Transverse colon (tissue), 4 donors: ENCODE data around the gene EFCAB9. TPM values are rescaled to one million over a fixed set of nuclear protein-coding genes. Genes with fewer than 3 reads are reported as not detected.

ENCODE experiments used
- DNase-seq: peaks from one replicate; pipeline ENCODE4 v3.0.0-alpha.2; 2019
- H3K27ac ChIP-seq, 4 donors: fragments of 200-600 bp; sonication (generic); 2 replicates each; pipeline ENCODE4 v1.5.1; 2016 to 2018; ENCODE audit warnings: inconsistent platforms in 4 of 4
- H3K27me3 ChIP-seq: fragments of 200-600 bp; sonication (generic); 2 replicates; pipeline ENCODE4 v1.5.1; 2017; ENCODE audit warnings: inconsistent platforms
- H3K36me3 ChIP-seq, 4 donors: fragments of 200-600 bp; sonication (generic); 2 replicates each; pipeline ENCODE4 v1.5.1; 2017 to 2019; ENCODE audit warnings: inconsistent platforms in 4 of 4
- H3K4me1 ChIP-seq, 4 donors: fragments of 200-600 bp; sonication (generic); 2 replicates each; pipeline ENCODE4 v1.5.1; 2017 to 2020; ENCODE audit warnings: inconsistent platforms in 4 of 4
- H3K4me3 ChIP-seq, 4 donors: fragments of 200-600 bp; sonication (generic); 1 replicate in 1 of 4; 2 replicates in 3 of 4; pipeline versions ENCODE4 v1.5.1 to v1.6.1; 2017 to 2019; ENCODE audit warnings: inconsistent platforms in 4 of 4
- H3K9me3 ChIP-seq, 2 donors: fragments of 200-600 bp; sonication (generic); 2 replicates each; pipeline ENCODE4 v1.5.1; 2017 to 2019; ENCODE audit warnings: inconsistent platforms in 2 of 2
- CTCF ChIP-seq, 5 experiments: fragments of 200-600 bp in 3 of 5; fragments of 450-650 bp in 2 of 5; sonication (generic) in 3 of 5; IDR thresholded peaks; 1 replicate in 2 of 5; 2 replicates in 3 of 5; pipeline ENCODE4 v1.5.1; 2016 to 2017; ENCODE audit warnings: antibody characterized with exemption in 5 of 5, inconsistent platforms in 3 of 5, mild to moderate bottlenecking in 2 of 5, moderate library complexity in 1 of 5
- EP300 ChIP-seq: sonication (generic); formaldehyde crosslinking; IDR thresholded peaks from one replicate; pipeline ENCODE4 v1.6.1; 2017; ENCODE audit warnings: antibody characterized with exemption, low read depth
- POLR2A ChIP-seq: fragments of 450-650 bp; IDR thresholded peaks from one replicate; pipeline ENCODE4 v1.6.1; 2016; ENCODE audit warnings: antibody characterized with exemption, mild to moderate bottlenecking, moderate library complexity
- POLR2AphosphoS5 ChIP-seq, 3 donors: sonication (generic); formaldehyde crosslinking; IDR thresholded peaks; one replicate each; pipeline ENCODE4 v1.6.1; 2016; ENCODE audit warnings: antibody characterized with exemption in 3 of 3
- WGBS, 2 donors: methylation state at CpG; one replicate each; pipeline ENCODE4 v1.1.5; 2018; ENCODE audit warnings: low coverage in 1 of 2; 5-methylcytosine and 5-hydroxymethylcytosine counted together
- in situ Hi-C, 4 donors: fragments of 200-750 bp; cut with MboI; loops; one replicate each; pipeline versions ENCODE4 v1.15.0 to v1.15.1; 2017; ENCODE audit warnings: low sequenced_read_pairs in 3 of 4, low pct_ligation_motif_present in 1 of 4, low pct_unique_long_range_greater_than_20kb in 1 of 4
- intact Hi-C: fragments of 100-400 bp; cut with DNase I; formaldehyde crosslinking; loops from one replicate; pipeline ENCODE4 v1.15.1; 2023; ENCODE audit warnings: low total_unique reads
- total RNA-seq, 4 donors: library from RNA; depleted of rRNA; stranded (reverse); fragments of >200 nt; gene quantifications; one replicate each; pipeline ENCODE4 v1.1.0, GENCODE V29; 2016

Gene EFCAB9
- not detected for total RNA-seq

- H3K27ac ChIP-seq: no peak within 1 kb of the TSS
- no peaks in the 10 kb centered on the region for H3K27me3 ChIP-seq
- no peaks in the 10 kb centered on the region for H3K9me3 ChIP-seq
- 68 to 70% methylated on average over 4 to 6 of the region's 6 CpGs for WGBS, 2 donors
- no peak for TF ChIP-seq CTCF (IDR thresholded peaks at IDR 0.05)
- TF ChIP-seq EP300: no peak
- no peak for TF ChIP-seq POLR2AphosphoS5 (IDR thresholded peaks at IDR 0.05)
- DNase-seq: no peak
- intact Hi-C loops (no loop called here), in situ Hi-C loops (loop anchor here in 1 of 4 donors (10.0 kb wide), 1 partner anchor 91 kb away; the partner anchor contains the start of gene UBTD2)
- H3K4me1 ChIP-seq: peaks cover 0 to under 1% (median 0%) of the 10 kb centered on the region in 4 donors
- no peaks in the 10 kb centered on the region for H3K36me3 ChIP-seq
- no peak within 1 kb of the TSS for H3K4me3 ChIP-seq
Measured at GRCh38 chr5:172193872-172194271, at the start of gene EFCAB9. Gene EFCAB9 (plus strand): TSS chr5:172194172. CDS start chr5:172194173, 1 bp downstream.

- no peaks in the 10 kb centered on the region for H3K27me3 ChIP-seq
- 64% methylated on average over 10 of the region's 10 CpGs; no CpG with 5 or more reads in 1 of the 2 donors for WGBS, 2 donors
- no peak overlapping the region for H3K4me3 ChIP-seq
- peaks cover 0 to 34% (median 21%) of the 10 kb centered on the region in 4 donors for H3K4me1 ChIP-seq
- no peaks in the 10 kb centered on the region for H3K9me3 ChIP-seq
- H3K27ac ChIP-seq: peak overlapping the region; percentile 16 to 65 (median 51)
- no peaks in the 10 kb centered on the region for H3K36me3 ChIP-seq
- intact Hi-C loops (no loop called here), in situ Hi-C loops (no loop called here)
- no peak for TF ChIP-seq POLR2AphosphoS5 (IDR thresholded peaks at IDR 0.05)
- no peak for TF ChIP-seq POLR2A
- TF ChIP-seq EP300: no peak
- TF ChIP-seq CTCF (IDR thresholded peaks at IDR 0.05): no peak
- DNase-seq: peak; percentile 22
Measured at GRCh38 chr5:172144291-172144815, 49.6 kb upstream of the EFCAB9 start.

GRCh38 chr5:172144931-172145869, 48.8 kb upstream of the EFCAB9 start:
- Histone ChIP-seq H3K36me3 (no peaks in the 10 kb centered on the region), H3K27me3 (no peaks in the 10 kb centered on the region), H3K9me3 (no peaks in the 10 kb centered on the region), H3K27ac (peak overlapping the region; percentile 16 to 65 (median 51)), H3K4me3 (no peak overlapping the region), H3K4me1 (peaks cover 0 to 36% (median 21%) of the 10 kb centered on the region in 4 donors)
- intact Hi-C loops (no loop called here), in situ Hi-C loops (no loop called here)
- WGBS, 2 donors: 91% methylated on average over 15 of the region's 15 CpGs; no CpG with 5 or more reads in 1 of the 2 donors
- no peak for DNase-seq
- TF ChIP-seq POLR2AphosphoS5 (IDR thresholded peaks at IDR 0.05): no peak
- TF ChIP-seq POLR2A: no peak
- TF ChIP-seq EP300: no peak
- TF ChIP-seq CTCF (IDR thresholded peaks at IDR 0.05): no peak
